HepG2 (cell line): ENCODE results near the gene ORM1. TPM values are rescaled to one million over a fixed set of nuclear protein-coding genes. Genes with fewer than 3 reads are reported as not detected.

ENCODE experiments used
- ATAC-seq: fragments of 200-7000 bp; cut with Tn5 transposase; 3 replicates; pipeline ENCODE4 v1.9.1; 2020; ENCODE audit warnings: mild to moderate bottlenecking, moderate library complexity
- BruUV-seq: library from RNA; stranded (reverse); fragments of 400-500 nt; replicated peaks from 2 replicates; lab custom pipeline; 2021; lab: Mats Ljungman, UMichigan
- CTCF ChIA-PET: fragments of 300-600 bp; formaldehyde crosslinking; extraction: SDS; loops from one replicate; lab custom pipeline; 2021; ENCODE audit warnings: low total read pairs, inconsistent platforms, low intra/inter-chr PET ratio; lab: Yijun Ruan, JAX
- POLR2A ChIA-PET: fragments of 350-600 bp; sonication (Branson Sonifier 250); formaldehyde crosslinking; loops from one replicate; lab custom pipeline; 2020; ENCODE audit warnings: antibody characterized with exemption, inconsistent platforms; lab: Yijun Ruan, JAX
- DNase-seq: peaks from one replicate; pipeline ENCODE4 v3.0.0-alpha.2; 2015; ENCODE audit warnings: low spot score
- FAIRE-seq: peaks from 3 replicates; lab custom pipeline; 2011; peaks lifted over from hg19 to GRCh38; lab: Jason Lieb, UNC
- H2AFZ ChIP-seq: one replicate; pipeline ENCODE4 v1.6.1; 2011; ENCODE audit warnings: low read length, inconsistent platforms
- H3K27ac ChIP-seq: fragments of 300-600 bp; 3 replicates; pipeline ENCODE4 v1.8.0; 2011; ENCODE audit warnings: mixed run types, mild to moderate bottlenecking, mixed read lengths, low read length, inconsistent platforms; ENCODE audit not compliant: insufficient read depth; ENCODE audit errors: extremely low read length
- H3K27me3 ChIP-seq, 2 experiments: fragments of 200-600 bp in 1 of 2; 2 replicates in 1 of 2; 3 replicates in 1 of 2; pipeline versions ENCODE4 v1.6.0 to v1.8.0; 2011; ENCODE audit warnings: low read length in 2 of 2, mild to moderate bottlenecking in 2 of 2, moderate library complexity in 2 of 2, inconsistent platforms in 1 of 2; ENCODE audit not compliant: insufficient read depth in 2 of 2, control insufficient read depth in 1 of 2
- H3K36me3 ChIP-seq, 2 experiments: fragments of 200-600 bp in 1 of 2; replicated peaks in 1 of 2; 2 replicates in 1 of 2; 3 replicates in 1 of 2; pipeline versions ENCODE4 v1.5.1 to v1.8.0; 2011; ENCODE audit warnings: low read length in 2 of 2, inconsistent platforms in 1 of 2; ENCODE audit not compliant: insufficient read depth in 2 of 2, control insufficient read depth in 1 of 2
- H3K4me1 ChIP-seq: 2 replicates; pipeline ENCODE4 v1.5.1; 2012; ENCODE audit warnings: low read length, inconsistent platforms; ENCODE audit not compliant: insufficient read depth
- H3K4me2 ChIP-seq: 2 replicates; pipeline ENCODE4 v1.6.0; 2011; ENCODE audit warnings: low read depth, low read length, inconsistent platforms
- H3K4me3 ChIP-seq, 3 experiments: fragments of 200-600 bp in 1 of 3; sonication (generic), shearing (Covaris generic) in 1 of 3; replicated peaks in 1 of 3; 2 replicates each; pipeline ENCODE4 v1.5.1; 2011 to 2016; ENCODE audit warnings: low read length in 3 of 3, inconsistent platforms in 2 of 3, low read depth in 2 of 3, mild to moderate bottlenecking in 2 of 3, control low read depth in 1 of 3, mixed read lengths in 1 of 3; ENCODE audit not compliant: insufficient read depth in 1 of 3
- H3K79me2 ChIP-seq: one replicate; pipeline ENCODE4 v1.6.1; 2011; ENCODE audit warnings: low read length, inconsistent platforms; ENCODE audit not compliant: insufficient read depth
- H3K9ac ChIP-seq: 2 replicates; pipeline ENCODE4 v1.6.0; 2011; ENCODE audit warnings: mild to moderate bottlenecking, low read depth, low read length, inconsistent platforms; ENCODE audit not compliant: insufficient read depth
- H3K9me3 ChIP-seq: 2 replicates; pipeline ENCODE4 v1.5.1; 2012; ENCODE audit warnings: mild to moderate bottlenecking, low read length
- H4K20me1 ChIP-seq: 2 replicates; pipeline ENCODE4 v1.6.0; 2011; ENCODE audit warnings: inconsistent platforms, mild to moderate bottlenecking, low read length, moderate library complexity; ENCODE audit not compliant: insufficient read depth
- CHCHD3 ChIP-seq: sonication (generic); formaldehyde crosslinking; IDR thresholded peaks from 2 replicates; pipeline ENCODE4 v1.8.0; 2022; ENCODE audit warnings: mild to moderate bottlenecking, missing genetic modification reagents, moderate library complexity
- EED ChIP-seq: sonication (generic); formaldehyde crosslinking; IDR thresholded peaks from 2 replicates; pipeline ENCODE4 v1.5.0; 2020; ENCODE audit warnings: mild to moderate bottlenecking, missing genetic modification reagents
- EHMT2 ChIP-seq: fragments of 200-600 bp; sonication (generic); IDR thresholded peaks from 2 replicates; pipeline ENCODE4 v1.7.0; 2017; ENCODE audit warnings: antibody characterized with exemption, low read depth, low read length, borderline replicate concordance
- MEIS2 ChIP-seq: sonication (generic); formaldehyde crosslinking; IDR thresholded peaks from 2 replicates; pipeline ENCODE4 v1.9.0; 2021; ENCODE audit warnings: mild to moderate bottlenecking, missing genetic modification reagents
- SRSF1 ChIP-seq: fragments of 200-400 bp; formaldehyde crosslinking; optimal IDR thresholded peaks from 2 replicates; pipeline ENCODE3; 2017; ENCODE audit warnings: mild to moderate bottlenecking, low read depth, low read length, moderate library complexity
- TARDBP ChIP-seq: sonication (generic); formaldehyde crosslinking; IDR thresholded peaks from 2 replicates; pipeline ENCODE4 v1.8.0; 2022; ENCODE audit warnings: mild to moderate bottlenecking, missing genetic modification reagents
- WGBS: methylation state at CpG from one replicate; pipeline ENCODE4 v1.1.6; 2017; ENCODE audit warnings: low lambda C conversion rate; 5-methylcytosine and 5-hydroxymethylcytosine counted together
- in situ Hi-C: cut with HindIII; loops from 2 replicates; pipeline ENCODE4 v1.10.0; 2017; ENCODE audit warnings: low pct_unique_long_range_greater_than_20kb; ENCODE audit not compliant: extremely low pct_ligation_motif_present
- intact Hi-C: fragments of 100-400 bp; cut with micrococcal nuclease; formaldehyde crosslinking; loops from one replicate; pipeline ENCODE4 v1.10.0; 2022; ENCODE audit not compliant: unreplicated experiment
- polyA plus RNA-seq, 8 experiments: library from polyadenylated mRNA; depleted of rRNA in 3 of 8; stranded (reverse) in 7 of 8; unstranded in 1 of 8; fragments of >200 nt; fragmentation: Illumina TruSeq in 4 of 8; extraction: Trizol in 4 of 8; gene quantifications; 2 replicates each; pipeline versions ENCODE4 v1.2.1 to v1.2.3, GENCODE V29; 2011 to 2016; ENCODE audit warnings: low read depth in 4 of 8, missing spikeins in 1 of 8, mixed read lengths in 1 of 8; ENCODE audit not compliant: insufficient read depth in 1 of 8
- total RNA-seq, 5 experiments: library from RNA; depleted of rRNA; stranded (reverse); fragments of >200 nt; fragmentation: Illumina TruSeq; extraction: Trizol; gene quantifications; 2 replicates each; pipeline ENCODE4 v1.2.3, GENCODE V29; 2016; ENCODE audit warnings: low read depth in 1 of 5
- TF ChIP-seq, protein P1 (sequence below): sonication (generic); formaldehyde crosslinking; IDR thresholded peaks from 2 replicates; pipeline ENCODE4 v1.5.0; 2020; ENCODE audit warnings: missing genetic modification reagents, mild to moderate bottlenecking, borderline replicate concordance
- TF ChIP-seq, protein P2 (sequence below): sonication (generic); formaldehyde crosslinking; IDR thresholded peaks from 2 replicates; pipeline ENCODE4 v1.4.0; 2020; ENCODE audit warnings: mild to moderate bottlenecking, missing genetic modification reagents
- TF ChIP-seq, protein P3 (sequence below): sonication (generic); formaldehyde crosslinking; IDR thresholded peaks from 2 replicates; pipeline ENCODE4 v1.4.0; 2020; ENCODE audit warnings: mild to moderate bottlenecking, missing genetic modification reagents
- TF ChIP-seq, protein P4 (sequence below): sonication (generic); formaldehyde crosslinking; IDR thresholded peaks from 2 replicates; pipeline ENCODE4 v1.4.0; 2020; ENCODE audit warnings: missing genetic modification reagents

ORM1 gene
- total and polyA plus RNA-seq, 2 of the 13 experiments (the other 11 are each of a cell fraction or from before 2014, with no cell fraction given): 699 to 1,180 TPM

DNA sequence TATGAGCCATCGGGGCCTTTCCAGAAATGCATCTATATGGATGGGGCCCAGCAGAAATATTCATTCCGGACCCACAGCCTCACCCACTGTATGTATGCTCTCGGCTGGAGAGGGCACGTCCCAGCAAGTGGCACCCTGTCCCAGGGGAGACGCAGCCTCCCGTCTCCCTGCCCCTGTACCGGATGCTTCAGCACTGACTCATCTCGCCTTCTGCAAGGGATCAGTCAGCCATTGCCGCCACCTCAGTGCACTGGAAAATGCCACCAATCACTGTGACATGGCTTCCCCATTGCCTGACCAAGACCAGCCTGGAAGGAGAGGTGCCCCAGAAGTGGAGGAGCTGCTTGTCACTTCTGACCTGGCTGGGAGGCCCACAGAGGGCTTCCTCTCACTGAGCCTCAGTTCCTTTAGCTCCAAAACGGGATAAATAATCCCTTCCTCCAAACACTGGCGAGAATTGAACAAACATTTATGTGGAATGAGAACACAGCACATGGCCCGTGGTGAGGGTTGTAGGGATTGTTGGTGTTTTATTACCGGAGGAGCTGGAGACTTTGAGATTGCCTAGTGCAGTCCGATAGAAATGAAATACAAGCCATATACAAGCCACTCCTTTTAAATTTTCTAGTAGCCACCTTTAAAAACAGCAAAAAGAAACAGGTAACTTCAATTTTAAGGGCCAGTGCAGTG is 43.9 kb upstream of the ORM1 start:
- BruUV-seq: no TSS peak
- peaks cover 15% of the 10 kb centered on the region for H3K4me1 ChIP-seq
- DNase-seq: no peak
- intact Hi-C loops (no loop called here), in situ Hi-C loops (no loop called here)
- ChIA-PET POLR2A (no interaction called here), CTCF (no interaction called here)
- WGBS: 95% methylated on average over 12 of the region's 14 CpGs
- H3K4me2 ChIP-seq: no peak overlapping the region
- no peaks in the 10 kb centered on the region for H3K9me3 ChIP-seq
- H3K27me3 ChIP-seq: no peaks in the 10 kb centered on the region
- H3K27ac ChIP-seq: no peak overlapping the region
- no peak overlapping the region for H3K4me3 ChIP-seq
- ATAC-seq: no peak
- no peaks in the 10 kb centered on the region for H4K20me1 ChIP-seq
- peaks cover 39 to 79% of the 10 kb centered on the region in 2 experiments for H3K36me3 ChIP-seq
- no peak overlapping the region for H3K9ac ChIP-seq
- no peaks in the 10 kb centered on the region for H3K79me2 ChIP-seq
- TF ChIP-seq, protein P1, sequence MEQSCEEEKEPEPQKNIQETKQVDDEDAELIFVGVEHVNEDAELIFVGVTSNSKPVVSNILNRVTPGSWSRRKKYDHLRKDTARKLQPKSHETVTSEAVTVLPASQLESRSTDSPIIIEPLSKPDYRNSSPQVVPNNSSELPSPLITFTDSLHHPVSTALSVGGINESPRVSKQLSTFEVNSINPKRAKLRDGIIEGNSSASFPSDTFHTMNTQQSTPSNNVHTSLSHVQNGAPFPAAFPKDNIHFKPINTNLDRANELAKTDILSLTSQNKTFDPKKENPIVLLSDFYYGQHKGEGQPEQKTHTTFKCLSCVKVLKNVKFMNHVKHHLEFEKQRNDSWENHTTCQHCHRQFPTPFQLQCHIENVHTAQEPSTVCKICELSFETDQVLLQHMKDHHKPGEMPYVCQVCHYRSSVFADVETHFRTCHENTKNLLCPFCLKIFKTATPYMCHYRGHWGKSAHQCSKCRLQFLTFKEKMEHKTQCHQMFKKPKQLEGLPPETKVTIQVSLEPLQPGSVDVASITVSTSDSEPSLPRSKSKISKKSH: no peak
- TF ChIP-seq EHMT2: no peak
- TF ChIP-seq, protein P2, sequence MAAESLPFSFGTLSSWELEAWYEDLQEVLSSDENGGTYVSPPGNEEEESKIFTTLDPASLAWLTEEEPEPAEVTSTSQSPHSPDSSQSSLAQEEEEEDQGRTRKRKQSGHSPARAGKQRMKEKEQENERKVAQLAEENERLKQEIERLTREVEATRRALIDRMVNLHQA: no peak
- no peak for TF ChIP-seq MEIS2 (CRISPR knock-in tag)
- TF ChIP-seq SRSF1: no peak
- TF ChIP-seq TARDBP (CRISPR knock-in tag): no peak
- no peak for TF ChIP-seq EED (CRISPR knock-in tag)
- TF ChIP-seq, protein P3, sequence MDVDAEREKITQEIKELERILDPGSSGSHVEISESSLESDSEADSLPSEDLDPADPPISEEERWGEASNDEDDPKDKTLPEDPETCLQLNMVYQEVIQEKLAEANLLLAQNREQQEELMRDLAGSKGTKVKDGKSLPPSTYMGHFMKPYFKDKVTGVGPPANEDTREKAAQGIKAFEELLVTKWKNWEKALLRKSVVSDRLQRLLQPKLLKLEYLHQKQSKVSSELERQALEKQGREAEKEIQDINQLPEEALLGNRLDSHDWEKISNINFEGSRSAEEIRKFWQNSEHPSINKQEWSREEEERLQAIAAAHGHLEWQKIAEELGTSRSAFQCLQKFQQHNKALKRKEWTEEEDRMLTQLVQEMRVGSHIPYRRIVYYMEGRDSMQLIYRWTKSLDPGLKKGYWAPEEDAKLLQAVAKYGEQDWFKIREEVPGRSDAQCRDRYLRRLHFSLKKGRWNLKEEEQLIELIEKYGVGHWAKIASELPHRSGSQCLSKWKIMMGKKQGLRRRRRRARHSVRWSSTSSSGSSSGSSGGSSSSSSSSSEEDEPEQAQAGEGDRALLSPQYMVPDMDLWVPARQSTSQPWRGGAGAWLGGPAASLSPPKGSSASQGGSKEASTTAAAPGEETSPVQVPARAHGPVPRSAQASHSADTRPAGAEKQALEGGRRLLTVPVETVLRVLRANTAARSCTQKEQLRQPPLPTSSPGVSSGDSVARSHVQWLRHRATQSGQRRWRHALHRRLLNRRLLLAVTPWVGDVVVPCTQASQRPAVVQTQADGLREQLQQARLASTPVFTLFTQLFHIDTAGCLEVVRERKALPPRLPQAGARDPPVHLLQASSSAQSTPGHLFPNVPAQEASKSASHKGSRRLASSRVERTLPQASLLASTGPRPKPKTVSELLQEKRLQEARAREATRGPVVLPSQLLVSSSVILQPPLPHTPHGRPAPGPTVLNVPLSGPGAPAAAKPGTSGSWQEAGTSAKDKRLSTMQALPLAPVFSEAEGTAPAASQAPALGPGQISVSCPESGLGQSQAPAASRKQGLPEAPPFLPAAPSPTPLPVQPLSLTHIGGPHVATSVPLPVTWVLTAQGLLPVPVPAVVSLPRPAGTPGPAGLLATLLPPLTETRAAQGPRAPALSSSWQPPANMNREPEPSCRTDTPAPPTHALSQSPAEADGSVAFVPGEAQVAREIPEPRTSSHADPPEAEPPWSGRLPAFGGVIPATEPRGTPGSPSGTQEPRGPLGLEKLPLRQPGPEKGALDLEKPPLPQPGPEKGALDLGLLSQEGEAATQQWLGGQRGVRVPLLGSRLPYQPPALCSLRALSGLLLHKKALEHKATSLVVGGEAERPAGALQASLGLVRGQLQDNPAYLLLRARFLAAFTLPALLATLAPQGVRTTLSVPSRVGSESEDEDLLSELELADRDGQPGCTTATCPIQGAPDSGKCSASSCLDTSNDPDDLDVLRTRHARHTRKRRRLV (CRISPR knock-in tag): no peak
- TF ChIP-seq, protein P4, sequence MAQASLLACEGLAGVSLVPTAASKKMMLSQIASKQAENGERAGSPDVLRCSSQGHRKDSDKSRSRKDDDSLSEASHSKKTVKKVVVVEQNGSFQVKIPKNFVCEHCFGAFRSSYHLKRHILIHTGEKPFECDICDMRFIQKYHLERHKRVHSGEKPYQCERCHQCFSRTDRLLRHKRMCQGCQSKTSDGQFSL (CRISPR knock-in tag): no peak
- TF ChIP-seq CHCHD3: no peak
- no peak for FAIRE-seq
- no peak overlapping the region for H2AFZ ChIP-seq
